WTC11 (cell line): ENCODE data around the gene MPHOSPH10. TPM values are rescaled to one million over a fixed set of nuclear protein-coding genes. Genes with fewer than 3 reads are reported as not detected.
"Not testable (repeated sequence)": the region's sequence is repeated elsewhere in the genome, so short reads cannot be mapped to it uniquely, and the experiment has no call there.

ENCODE experiments used
- ATAC-seq: fragments of 200-7000 bp; cut with Tn5 transposase; 2 replicates; pipeline ENCODE4 v1.10.0; 2021; ENCODE audit warnings: mild to moderate bottlenecking, moderate library complexity
- CTCF ChIA-PET: fragments of 300-600 bp; sonication (Branson Sonifier 250); formaldehyde crosslinking; loops from one replicate; lab custom pipeline; 2021; ENCODE audit warnings: antibody characterized with exemption; lab: Charles Lee
- POLR2A ChIA-PET: fragments of 350-600 bp; sonication (Branson Sonifier 250); formaldehyde crosslinking; loops from one replicate; lab custom pipeline; 2021; ENCODE audit warnings: antibody characterized with exemption; lab: Charles Lee
- DNase-seq: peaks from one replicate; pipeline ENCODE4 v3.0.0; 2021; ENCODE audit warnings: low spot score
- H3K27ac Mint-ChIP-seq: 2 replicates; pipeline ENCODE4 v1.8.0; 2021; ENCODE audit warnings: mixed read lengths
- H3K27me3 Mint-ChIP-seq: 2 replicates; pipeline ENCODE4 v1.8.0; 2021; ENCODE audit warnings: low read depth, mild to moderate bottlenecking, moderate library complexity, mixed read lengths
- H3K36me3 Mint-ChIP-seq: 2 replicates; pipeline ENCODE4 v1.8.0; 2021; ENCODE audit warnings: mixed read lengths
- H3K4me1 Mint-ChIP-seq: 2 replicates; pipeline ENCODE4 v1.8.0; 2022; ENCODE audit warnings: mixed read lengths
- H3K4me3 Mint-ChIP-seq: 2 replicates; pipeline ENCODE4 v1.8.0; 2021; ENCODE audit warnings: mild to moderate bottlenecking, moderate library complexity, mixed read lengths
- H3K9me3 Mint-ChIP-seq: 2 replicates; pipeline ENCODE4 v1.8.0; 2021; ENCODE audit warnings: mixed read lengths
- AFF4 ChIP-seq: sonication (generic); formaldehyde crosslinking; IDR thresholded peaks from 2 replicates; pipeline ENCODE4 v1.8.1; 2023; ENCODE audit warnings: mild to moderate bottlenecking, missing genetic modification reagents, borderline replicate concordance
- ARID4B ChIP-seq: sonication (generic); formaldehyde crosslinking; IDR thresholded peaks from 2 replicates; pipeline ENCODE4 v1.8.0; 2023; ENCODE audit warnings: missing genetic modification reagents, mild to moderate bottlenecking, borderline replicate concordance
- ATF1 ChIP-seq: sonication (generic); formaldehyde crosslinking; IDR thresholded peaks from 2 replicates; pipeline ENCODE4 v1.8.1; 2023; ENCODE audit warnings: mild to moderate bottlenecking, moderate library complexity, missing genetic modification reagents
- FOXP1 ChIP-seq: sonication (generic); formaldehyde crosslinking; IDR thresholded peaks from 2 replicates; pipeline ENCODE4 v1.8.0; 2022; ENCODE audit warnings: missing genetic modification reagents, mild to moderate bottlenecking, moderate library complexity, borderline replicate concordance
- MAX ChIP-seq: sonication (generic); formaldehyde crosslinking; IDR thresholded peaks from 2 replicates; pipeline ENCODE4 v1.8.0; 2022; ENCODE audit warnings: mild to moderate bottlenecking, missing genetic modification reagents
- USF2 ChIP-seq: sonication (generic); formaldehyde crosslinking; IDR thresholded peaks from 2 replicates; pipeline ENCODE4 v1.8.1; 2023; ENCODE audit warnings: mild to moderate bottlenecking, missing genetic modification reagents, moderate library complexity
- ZBTB43 ChIP-seq: sonication (generic); formaldehyde crosslinking; IDR thresholded peaks from 2 replicates; pipeline ENCODE4 v1.8.1; 2023; ENCODE audit warnings: mild to moderate bottlenecking, missing genetic modification reagents
- ZNF396 ChIP-seq: fragments of 250-450 bp; sonication (Bioruptor Pico); IDR thresholded peaks from 2 replicates; pipeline ENCODE4 v1.8.0; 2021; ENCODE audit warnings: mild to moderate bottlenecking, moderate library complexity, borderline replicate concordance
- ZNF671 ChIP-seq: fragments of 250-450 bp; sonication (Bioruptor Pico); IDR thresholded peaks from 2 replicates; pipeline ENCODE4 v1.8.0; 2021; ENCODE audit warnings: mild to moderate bottlenecking
- total RNA-seq: library from RNA; stranded (reverse); gene quantifications from 3 replicates; pipeline ENCODE4 v1.2.3, GENCODE V29; 2021
- TF ChIP-seq, protein P1 (sequence below): sonication (generic); formaldehyde crosslinking; IDR thresholded peaks from 2 replicates; pipeline ENCODE4 v1.8.1; 2023; ENCODE audit warnings: mild to moderate bottlenecking, moderate library complexity, missing genetic modification reagents
- TF ChIP-seq, protein P2 (sequence below): fragments of 250-450 bp; sonication (Bioruptor Pico); IDR thresholded peaks from 2 replicates; pipeline ENCODE4 v2.1.2; 2022; ENCODE audit warnings: mild to moderate bottlenecking, moderate library complexity

Gene MPHOSPH10
- total RNA-seq, 1 experiment from 2014 or later = 36.6 TPM

DNA sequence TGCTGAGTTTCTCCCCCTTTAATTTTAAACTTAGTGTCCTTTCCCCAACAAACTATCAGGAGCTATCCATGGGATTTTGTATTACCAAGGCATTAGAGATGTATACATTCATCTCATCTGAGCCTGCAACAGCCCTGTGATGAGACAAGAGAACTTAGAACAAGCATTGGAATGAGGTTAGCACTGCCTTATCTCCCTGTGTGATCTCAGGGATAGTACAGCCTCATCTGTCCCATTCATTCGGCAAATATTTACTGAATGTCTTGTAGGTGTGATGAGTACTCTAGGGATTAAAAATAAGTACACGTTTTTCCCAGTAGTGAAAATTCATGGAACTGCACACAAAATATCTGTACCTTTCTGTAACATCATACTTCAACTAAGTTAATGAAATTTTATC lies 50.9 kb downstream of the MPHOSPH10 start (continued):
- TF ChIP-seq, protein P1, sequence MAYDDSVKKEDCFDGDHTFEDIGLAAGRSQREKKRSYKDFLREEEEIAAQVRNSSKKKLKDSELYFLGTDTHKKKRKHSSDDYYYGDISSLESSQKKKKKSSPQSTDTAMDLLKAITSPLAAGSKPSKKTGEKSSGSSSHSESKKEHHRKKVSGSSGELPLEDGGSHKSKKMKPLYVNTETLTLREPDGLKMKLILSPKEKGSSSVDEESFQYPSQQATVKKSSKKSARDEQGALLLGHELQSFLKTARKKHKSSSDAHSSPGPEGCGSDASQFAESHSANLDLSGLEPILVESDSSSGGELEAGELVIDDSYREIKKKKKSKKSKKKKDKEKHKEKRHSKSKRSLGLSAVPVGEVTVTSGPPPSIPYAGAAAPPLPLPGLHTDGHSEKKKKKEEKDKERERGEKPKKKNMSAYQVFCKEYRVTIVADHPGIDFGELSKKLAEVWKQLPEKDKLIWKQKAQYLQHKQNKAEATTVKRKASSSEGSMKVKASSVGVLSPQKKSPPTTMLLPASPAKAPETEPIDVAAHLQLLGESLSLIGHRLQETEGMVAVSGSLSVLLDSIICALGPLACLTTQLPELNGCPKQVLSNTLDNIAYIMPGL (CRISPR knock-in tag) = no peak
- TF ChIP-seq USF2 (CRISPR knock-in tag) (no peak), ARID4B (CRISPR knock-in tag) (no peak), FOXP1 (CRISPR knock-in tag) (no peak), ATF1 (CRISPR knock-in tag) (no peak), ZBTB43 (CRISPR knock-in tag) (no peak), ZNF671 (CRISPR knock-in tag) (no peak)
- TF ChIP-seq, protein P2, sequence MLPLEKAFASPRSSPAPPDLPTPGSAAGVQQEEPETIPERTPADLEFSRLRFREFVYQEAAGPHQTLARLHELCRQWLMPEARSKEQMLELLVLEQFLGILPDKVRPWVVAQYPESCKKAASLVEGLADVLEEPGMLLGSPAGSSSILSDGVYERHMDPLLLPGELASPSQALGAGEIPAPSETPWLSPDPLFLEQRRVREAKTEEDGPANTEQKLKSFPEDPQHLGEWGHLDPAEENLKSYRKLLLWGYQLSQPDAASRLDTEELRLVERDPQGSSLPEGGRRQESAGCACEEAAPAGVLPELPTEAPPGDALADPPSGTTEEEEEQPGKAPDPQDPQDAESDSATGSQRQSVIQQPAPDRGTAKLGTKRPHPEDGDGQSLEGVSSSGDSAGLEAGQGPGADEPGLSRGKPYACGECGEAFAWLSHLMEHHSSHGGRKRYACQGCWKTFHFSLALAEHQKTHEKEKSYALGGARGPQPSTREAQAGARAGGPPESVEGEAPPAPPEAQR (CRISPR knock-in tag) = no peak

GRCh38 chr2:71183306-71184115 lies 53.1 kb downstream of the MPHOSPH10 start:
- POLR2A ChIA-PET, H3K9me3 Mint-ChIP-seq, H3K27me3 Mint-ChIP-seq, H3K27ac Mint-ChIP-seq, DNase-seq, ATAC-seq, H3K36me3 Mint-ChIP-seq, H3K4me3 Mint-ChIP-seq: not testable (repeated sequence)
- peaks cover 54% of the 10 kb centered on the region for H3K4me1 Mint-ChIP-seq
- CTCF ChIA-PET = interaction anchor here (0.9 kb wide), 1 partner anchor 27 kb away, joined by 4 read pairs; no protein-coding TSS in a partner anchor

DNA sequence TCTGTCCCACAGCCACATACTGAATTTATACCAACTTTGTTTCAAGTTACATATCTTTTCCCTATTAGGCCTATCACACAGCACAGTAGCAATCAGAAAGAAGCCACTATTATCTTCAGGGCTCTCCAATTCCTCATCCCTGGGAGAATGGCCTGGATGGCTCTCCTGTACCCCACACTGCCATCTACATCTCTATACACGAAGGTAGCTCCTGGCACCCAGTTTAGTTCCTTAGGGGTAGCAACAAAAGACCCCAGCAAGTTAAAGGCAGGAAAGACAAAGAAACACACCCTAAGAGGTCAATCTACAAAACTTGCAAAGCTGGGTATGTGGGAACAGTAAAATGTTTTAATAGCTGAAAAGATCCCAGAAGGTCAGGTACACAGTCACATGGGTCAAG lies 56.5 kb downstream of the MPHOSPH10 start:
- no peaks in the 10 kb centered on the region for H3K36me3 Mint-ChIP-seq
- no peak for DNase-seq
- POLR2A ChIA-PET = interaction anchor here (0.6 kb wide), 1 partner anchor 121 kb away, joined by 5 read pairs; no protein-coding TSS in a partner anchor
- no peak overlapping the region for H3K4me3 Mint-ChIP-seq
- CTCF ChIA-PET = interaction anchor here (0.7 to 2.6 kb wide), 9 partner anchors 14 to 115 kb away, joined by 3 to 15 read pairs (median 3); no protein-coding TSS in a partner anchor
- ATAC-seq = peak; percentile 43; the same call in 1 of the 2 replicates
- H3K4me1 Mint-ChIP-seq = peaks cover 48% of the 10 kb centered on the region
- H3K9me3 Mint-ChIP-seq = no peaks in the 10 kb centered on the region
- TF ChIP-seq AFF4 (CRISPR knock-in tag) (no peak), ZNF396 (CRISPR knock-in tag) (no peak), MAX (CRISPR knock-in tag) (no peak)
- TF ChIP-seq, all 79 proteins: peak for 0
- Mint-ChIP-seq H3K27ac (no peak overlapping the region; the same call in 1 of the 2 replicates), H3K27me3 (no peaks in the 10 kb centered on the region)
